NCI-H128 (cell line): ENCODE results near the gene MED28.
A peak's percentile ranks its signal among the peaks of the same experiment; 100 is the strongest.
"Not testable (repeated sequence)": the region's sequence is repeated elsewhere in the genome, so short reads cannot be mapped to it uniquely, and the experiment has no call there.

Experiments used
- DNase-seq: peaks from one replicate; lab custom pipeline; 2025; ENCODE audit not compliant: unreplicated experiment; lab: John Stamatoyannopoulos, UW

The MED28 gene

DNA sequence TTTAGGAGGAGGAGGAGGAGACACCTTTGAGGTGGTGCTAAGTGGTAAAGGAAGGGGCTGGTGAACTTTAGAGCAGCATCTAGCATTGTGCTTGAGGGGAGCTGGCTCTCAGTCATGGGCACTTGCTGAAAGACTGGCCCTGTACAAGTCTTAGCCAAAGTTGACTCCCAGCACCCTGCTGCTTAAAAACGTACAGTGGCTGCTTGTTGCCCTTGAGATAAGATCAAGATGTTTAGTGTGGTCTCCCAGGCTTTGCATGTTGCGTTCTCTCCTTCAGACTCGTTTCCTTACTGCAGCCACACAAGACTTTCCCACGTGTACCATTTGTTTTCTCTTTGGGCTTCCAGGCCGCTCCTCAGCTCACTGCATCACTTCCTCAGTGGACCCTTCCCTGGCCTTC is 1.8 kb downstream of the MED28 start:
- DNase-seq: no peak

DNA sequence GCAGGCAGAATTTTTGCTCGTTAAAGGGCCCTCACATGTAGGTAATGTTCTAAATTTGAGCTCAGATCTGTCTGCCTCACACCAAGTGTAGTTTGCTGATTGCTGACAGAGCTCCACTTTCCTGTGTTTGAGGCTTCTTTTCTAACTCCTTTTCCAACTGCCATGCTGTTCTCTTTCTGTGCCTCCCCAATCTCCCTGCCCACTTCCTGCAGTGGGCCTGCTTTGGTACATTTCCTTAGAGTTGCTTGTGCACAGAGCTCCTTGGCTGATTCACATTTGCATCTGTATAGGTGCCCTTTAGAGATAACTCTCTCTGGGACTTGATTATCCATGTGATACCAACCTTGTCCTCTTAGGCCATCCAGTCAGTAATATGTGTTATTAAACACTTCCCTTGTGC is 4.5 kb downstream of the MED28 start:
- no peak for DNase-seq

DNA sequence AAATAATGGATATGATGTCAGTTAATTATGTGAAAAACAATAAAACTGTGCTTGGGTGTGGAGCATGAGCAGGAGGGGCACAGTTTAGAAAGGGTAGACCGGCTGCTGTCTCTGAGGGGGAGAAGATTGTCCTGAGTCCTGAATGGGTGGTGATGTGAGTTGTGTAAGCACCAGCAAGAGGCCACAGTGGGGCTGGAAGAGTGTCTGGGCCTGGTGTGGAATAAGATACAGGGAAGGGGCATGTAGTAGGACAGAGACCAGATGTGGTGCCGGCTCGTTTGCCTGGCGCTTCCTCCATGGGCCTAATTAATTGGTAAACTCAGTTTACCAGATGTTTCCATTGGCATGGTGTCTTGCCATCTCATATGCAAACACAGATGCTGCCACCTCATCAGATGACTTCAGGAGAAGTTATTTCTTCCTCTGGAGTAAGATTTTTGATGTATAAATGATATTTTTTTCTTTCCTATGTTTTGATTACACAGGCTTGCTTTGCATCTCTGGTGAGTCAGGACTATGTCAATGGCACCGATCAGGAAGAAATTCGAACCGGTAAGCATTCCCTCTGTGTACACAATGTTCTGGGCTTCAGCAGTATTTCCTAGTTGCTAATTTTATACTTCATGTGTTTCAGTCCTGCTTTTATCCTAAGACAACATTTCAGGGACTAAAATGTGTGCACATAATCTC is 5.1 kb downstream of the MED28 start:
- no peak for DNase-seq

DNA sequence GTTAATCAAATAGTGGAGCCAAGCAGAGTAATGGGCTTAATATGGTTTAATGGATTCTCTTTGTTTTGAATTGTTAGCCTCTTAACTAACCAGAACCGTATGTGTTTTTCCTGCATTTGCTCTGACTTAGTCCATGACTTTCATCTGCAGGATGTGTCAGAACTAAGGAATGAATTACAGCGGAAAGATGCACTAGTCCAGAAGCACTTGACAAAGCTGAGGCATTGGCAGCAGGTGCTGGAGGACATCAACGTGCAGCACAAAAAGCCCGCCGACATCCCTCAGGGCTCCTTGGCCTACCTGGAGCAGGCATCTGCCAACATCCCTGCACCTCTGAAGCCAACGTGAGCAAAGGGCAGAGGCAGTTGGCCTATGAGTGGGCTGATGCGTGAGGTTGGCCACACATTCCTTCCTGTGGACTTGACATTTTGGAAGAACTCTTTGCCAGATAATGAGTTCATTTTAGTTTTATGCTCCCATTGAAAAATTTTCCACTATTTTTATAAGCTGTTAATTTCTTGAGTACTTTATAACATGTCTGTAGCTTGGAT is 9.1 kb downstream of the MED28 start:
- DNase-seq: no peak

DNA sequence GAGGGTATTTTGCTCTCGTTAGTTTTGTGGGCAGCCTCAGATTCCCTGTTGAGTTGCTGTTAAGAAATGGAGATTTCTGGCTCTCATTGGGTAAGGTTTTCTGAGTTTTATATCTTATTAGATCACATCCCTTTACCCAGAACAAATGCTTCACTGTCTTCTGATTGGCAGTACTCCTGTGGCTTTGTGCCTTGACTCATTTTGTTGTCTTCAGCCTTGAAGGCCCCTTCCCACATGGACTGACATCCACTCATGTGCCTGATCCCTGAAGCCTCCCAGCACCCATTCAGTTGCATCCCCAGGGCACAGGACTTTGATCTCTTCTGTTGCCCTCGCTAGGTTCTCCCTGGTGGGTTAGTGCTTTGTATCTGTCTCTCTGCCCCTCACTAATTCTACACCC is 10.4 kb downstream of the MED28 start:
- no peak for DNase-seq

DNA sequence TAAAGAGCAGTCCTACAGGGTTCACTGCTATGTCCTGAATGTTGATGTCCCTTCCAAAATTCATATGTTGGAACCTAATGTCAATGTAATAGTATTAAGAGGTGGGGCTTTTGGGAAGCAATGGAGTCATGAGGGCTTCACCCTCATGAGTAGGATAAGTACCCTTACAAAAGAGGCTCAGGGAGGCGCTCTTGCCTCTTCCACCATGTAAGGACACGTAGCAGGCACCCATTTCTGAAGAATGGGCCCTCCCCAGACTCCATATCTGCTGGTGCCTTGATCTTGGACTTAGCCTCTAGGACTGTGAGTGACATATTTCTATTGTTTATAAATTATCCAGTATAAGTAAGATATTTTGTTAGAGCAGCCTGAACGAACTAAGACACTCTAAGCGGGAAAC is 15.8 kb downstream of the MED28 start:
- DNase-seq: no peak

DNA sequence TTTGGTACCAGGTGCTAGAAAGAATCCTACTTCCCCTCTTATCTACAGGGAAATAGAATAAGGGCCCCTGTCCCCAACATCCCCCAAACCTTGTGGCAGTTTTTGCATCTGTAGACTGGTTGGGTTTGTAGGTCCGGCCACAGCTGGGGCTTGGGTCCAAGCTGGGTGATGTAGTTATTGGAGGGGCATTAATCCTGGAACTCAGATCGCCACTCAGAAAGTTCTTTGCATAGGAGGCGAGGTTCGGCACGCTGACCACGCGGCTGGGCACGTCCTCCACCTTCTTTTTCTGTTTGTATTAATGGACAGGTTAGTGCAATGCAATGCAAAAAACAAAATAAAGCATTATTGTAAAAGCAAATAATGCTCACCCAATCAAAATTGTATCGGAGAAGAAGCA is 19.2 kb downstream of the MED28 start:
- DNase-seq: no peak

DNA sequence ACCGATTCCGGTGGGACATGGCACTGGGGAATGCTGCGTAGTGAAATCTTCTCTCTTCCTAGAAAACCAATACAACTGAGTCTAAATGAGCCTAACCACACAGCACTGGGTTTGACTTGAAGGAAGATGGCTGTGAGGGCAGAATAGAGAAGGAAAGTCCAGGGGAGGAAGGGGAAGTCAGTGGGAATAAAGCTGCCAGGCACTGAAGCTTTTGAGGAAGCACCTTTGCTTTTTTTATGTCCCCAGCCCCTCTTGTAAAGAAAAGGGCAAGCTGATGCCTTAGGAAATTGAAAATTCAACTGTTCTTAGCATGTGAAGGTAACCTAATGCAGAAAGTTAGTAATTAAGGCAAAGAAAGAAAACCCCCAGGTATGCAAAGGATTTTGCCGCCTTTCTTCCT is 20.6 kb downstream of the MED28 start:
- DNase-seq: no peak

DNA sequence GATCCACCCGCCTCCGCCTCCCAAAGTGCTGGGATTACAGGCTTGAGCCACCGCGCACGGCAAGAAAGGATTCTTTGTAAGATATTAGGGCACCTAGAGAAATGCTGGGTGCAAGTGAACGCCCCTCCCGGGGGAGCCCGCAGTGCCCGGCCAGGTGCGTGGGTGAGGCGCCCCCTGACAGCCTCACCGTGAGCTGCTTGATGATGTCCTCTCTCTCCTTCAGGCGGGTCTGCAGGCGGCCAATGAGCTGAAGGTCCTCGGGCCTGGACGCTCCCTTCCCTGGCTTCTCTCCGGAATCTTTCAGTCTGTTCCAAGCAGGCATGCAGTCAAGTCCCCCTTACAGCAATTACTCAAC is 21.9 kb downstream of the MED28 start:
- DNase-seq: no peak

DNA sequence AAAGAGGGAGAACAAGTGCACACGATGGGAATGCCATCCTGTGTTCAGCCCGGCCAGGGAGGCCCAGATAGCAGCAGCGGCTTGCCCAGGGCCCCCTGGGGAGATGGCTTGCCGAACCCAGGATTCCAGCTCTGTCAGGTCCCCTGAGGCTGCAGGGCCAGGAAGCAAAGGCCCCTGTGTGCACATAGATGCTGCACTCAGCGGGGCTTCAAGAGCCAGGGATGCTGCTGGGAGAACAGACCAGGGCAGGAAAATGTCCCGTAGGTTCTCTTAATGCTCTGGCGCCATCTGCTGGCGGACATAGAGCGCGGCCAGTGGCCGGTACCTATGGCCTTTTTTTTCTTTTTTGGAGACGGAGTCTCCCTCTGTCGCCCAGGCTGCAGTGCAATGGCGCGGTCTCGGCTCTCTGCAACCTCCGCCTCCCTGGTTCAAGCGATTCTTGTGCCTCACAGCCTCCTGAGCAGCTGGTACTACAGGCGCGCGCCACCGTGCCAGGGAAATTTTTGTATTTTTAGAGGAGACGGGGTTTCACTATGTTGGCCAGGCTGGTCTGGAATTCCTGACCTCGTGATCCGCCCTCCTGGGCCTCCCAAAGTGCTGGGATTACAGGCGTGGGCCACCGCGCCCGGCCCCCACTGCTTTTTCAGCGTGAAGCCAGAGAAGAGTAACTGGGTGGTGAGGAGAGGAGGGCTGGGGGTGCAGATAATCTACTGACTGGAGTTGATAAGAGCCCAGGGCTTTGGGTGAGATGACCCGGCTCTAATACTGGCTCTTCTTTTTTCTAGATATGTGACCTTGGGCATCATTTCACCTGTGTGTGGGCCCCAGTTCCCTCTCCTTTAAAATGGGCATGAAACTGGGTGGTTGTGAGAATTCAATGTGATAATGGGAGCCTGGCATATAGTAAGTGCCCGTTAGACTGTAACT is 22.5 kb downstream of the MED28 start:
- peak; percentile 9 for DNase-seq

DNA sequence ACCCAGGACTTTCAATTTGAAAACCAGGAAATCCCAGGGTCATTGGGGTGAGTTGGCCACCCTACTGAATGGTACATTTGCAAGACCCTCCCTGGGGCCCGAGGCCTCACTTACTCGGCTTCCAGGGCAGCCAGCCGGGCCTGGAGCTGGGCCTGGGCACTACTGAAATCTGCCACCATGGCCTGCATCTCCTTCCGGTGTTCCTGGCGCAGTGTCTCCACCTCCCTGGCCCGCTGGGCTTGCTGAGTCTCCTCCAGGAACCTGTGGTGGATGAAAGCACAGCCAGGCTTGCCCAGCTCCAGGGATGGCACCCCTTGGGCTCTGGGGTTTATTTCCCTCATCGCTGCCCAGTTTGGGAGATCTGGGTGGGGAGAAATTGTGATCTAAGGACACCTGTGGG is 24.7 kb downstream of the MED28 start:
- no peak for DNase-seq

DNA sequence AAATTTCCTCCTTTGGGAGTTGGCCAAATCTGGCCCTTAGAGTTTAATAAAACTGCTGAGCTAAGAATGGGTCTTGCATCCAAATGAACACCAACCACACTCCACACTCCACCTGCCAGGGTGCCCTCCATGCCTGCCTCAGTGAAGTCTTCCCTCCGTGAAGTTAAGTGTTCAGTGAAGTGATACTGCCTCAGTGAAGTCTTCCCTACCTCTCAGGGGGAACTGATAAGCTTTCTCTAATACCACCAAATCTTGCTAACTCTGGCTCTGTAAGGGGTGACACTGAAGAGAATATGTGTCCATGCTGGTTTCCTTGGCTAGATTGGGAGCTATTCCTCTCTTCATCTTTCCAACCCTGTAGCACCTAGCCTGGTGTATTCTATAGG is 27.9 kb downstream of the MED28 start:
- no peak for DNase-seq

DNA sequence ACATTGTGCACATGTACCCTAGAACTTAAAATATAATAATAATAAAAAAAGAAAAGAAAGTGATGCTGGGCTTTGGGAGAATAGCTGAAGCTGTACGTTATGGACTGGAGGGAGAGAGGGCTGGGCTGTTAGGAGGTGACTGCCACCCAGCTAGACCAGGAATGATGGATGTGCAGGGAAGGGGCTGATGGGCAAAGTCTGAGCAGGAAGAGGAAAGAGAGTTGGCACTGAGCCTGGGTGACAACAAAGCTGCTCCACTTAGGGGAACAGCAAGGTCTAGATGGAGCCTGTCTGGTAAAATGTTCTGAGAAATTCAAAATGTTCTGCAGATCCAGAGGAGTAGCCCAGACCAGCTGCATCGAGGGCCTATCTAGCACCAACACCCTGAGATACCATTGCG is 32.3 kb downstream of the MED28 start:
- DNase-seq: no peak

DNA sequence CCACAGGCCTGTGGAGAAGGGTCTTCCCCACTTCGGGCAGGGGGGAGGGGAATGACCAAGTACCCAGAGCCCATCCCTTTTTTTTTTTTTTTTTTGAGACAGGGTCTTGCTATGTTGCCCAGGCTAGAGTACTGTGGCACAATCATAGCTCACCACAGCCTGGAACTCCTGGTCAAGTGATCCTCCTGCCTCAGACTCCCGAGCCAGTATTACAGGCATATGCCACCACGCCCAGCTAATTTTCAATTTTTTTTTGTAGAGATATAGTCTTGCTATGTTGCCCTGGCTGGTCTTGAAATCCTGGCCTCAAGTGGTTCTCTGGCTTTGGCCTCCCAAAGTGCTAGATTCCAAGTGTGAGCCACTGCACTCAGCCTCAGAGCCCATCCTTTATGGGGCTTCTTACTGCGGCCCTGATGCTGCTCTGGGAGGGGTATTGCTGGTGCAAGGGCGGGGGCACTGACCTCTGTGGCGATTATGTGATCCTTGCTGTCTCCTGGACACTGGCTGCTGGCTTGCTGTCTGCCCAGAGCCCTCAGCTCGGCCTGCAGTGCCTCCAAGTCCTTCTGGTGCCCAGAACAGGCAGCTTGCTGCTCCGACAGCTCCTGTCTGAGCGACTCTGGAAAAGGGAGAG is 32.9 kb downstream of the MED28 start:
- no peak for DNase-seq

DNA sequence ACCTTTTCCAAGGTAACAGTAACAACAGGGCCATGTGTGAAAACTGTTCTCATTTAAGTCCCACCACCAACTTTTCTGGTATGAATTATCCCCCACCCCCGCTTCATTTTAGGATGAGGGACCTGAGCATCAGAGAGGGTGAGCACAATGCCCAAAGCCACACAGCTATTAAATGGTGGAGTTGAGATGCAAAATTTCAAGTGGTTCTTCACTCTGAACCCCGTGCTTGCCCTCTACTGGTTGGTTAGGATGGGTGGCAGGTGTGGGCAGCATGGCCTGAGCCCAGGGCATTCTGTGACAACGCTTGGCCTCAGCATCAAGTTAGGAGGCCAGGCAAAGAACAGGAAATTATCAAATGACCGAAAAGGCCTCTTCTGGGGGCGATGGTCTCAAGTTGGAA is 33.5 kb downstream of the MED28 start:
- DNase-seq: no peak

DNA sequence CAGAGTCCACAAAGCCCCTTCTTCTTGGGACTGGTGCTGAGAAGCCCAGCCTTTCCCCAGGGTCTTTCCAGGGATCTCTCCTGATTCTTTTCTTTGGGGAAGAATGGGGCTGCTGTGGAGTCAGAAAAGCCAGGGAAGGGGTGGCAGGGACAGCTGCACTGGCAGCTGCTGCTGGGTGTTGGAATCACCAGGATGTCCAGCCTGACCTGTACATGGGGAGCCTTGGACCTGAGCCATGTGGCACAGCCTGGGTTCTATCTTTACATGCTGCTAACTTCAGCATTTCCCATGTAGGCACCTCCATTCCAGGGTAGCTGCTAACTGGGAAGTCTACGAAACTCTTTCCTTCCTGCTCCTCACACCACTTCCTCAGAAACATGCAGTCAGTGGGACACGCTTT is 36.0 kb downstream of the MED28 start:
- DNase-seq: no peak

DNA sequence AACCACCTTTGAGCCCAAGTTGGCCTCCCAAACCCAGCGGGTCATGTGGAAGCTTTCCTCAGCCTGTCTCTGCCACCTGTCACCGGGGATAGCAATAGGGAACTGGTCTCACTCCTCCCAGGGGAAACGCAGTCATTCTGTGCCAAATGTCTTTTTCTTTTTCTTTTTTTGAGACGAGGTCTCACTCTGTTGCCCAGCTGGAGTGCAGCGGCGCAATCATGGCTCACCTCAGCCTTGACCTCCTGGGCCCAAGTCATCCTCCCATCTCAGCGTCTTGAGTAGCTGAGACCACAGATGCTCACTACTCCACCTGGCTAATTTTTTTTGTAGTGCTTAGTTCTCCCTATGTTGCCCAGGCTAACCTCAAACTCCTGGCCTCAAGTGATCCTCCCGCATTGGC is 40.3 kb downstream of the MED28 start:
- DNase-seq: no peak

DNA sequence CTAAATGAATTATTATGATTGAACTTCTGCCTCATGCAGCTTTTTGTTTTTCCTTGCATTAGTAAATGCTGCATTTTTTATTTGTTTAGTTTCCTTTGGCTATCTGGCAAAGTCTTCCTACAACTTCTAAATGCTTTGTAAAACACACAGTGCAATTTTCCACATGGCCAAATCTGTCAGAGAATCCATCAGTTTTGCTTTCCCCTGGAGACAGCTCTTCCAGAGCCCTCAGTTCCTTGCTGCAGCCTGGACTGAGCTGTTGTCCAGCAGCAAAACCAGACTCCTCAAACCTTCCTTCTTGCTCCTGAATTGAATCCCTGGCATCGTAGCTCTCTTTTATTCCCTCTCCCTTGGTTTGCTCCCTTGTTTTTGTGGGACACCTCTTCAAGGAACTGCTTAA is 42.6 kb downstream of the MED28 start:
- no peak for DNase-seq

DNA sequence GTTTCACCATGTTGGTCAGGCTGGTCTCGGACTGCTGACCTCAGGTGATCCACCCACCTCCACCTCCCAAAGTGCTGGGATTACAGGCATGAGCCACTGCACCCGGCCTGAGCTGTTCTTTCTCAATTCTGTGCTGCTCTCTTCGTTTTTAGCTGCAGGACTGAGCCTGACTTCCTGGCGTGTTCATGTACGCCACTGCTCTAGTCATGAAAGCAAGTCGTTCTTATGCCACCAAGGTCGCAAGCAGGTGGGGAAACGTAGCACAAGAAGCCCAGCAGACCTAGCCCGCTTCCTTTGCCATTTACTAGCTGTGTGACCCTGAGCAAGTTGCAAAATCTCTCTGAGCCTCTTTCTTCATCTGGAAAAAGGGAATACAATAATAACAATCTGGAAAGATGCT is 43.4 kb downstream of the MED28 start:
- DNase-seq: no peak

DNA sequence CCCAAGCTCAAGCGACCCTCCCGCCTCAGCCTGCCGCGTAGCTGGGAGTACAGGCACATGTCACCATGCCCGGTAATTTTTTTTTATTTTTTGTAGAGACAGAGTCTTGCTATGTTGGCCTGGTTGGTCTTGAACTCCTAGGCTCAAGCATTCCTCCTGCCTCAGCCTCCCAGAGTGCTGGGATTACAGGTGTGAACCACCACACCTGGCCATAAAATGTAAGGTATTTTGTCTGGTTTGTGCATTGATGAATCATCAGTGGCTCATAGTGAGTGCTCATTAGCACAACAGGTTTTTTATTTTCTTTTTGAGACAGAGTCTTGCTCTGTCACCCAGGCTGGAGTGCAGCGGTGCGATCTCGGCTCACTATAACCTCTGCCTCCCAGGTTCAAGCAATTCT is 44.8 kb downstream of the MED28 start:
- not testable (repeated sequence) for DNase-seq

DNA sequence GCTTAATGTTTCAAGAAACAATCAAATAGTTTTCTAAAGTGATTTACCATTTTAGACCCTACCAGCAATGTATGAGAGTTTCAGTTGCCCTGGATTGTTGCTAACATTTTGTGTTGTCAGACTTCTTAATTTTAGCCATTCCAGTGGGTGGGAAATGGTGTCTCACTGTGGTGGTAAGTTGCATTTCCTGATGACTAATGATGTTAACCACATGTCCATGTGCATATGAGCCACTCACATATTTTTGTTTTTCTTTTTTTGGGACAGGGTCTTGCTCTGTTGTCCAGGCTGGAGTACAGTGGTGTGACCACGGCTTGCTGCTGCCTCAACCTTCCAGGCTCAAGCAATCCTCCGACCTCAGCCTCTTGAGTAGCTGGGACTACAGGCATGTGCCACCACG is 48.3 kb downstream of the MED28 start:
- DNase-seq: no peak

DNA sequence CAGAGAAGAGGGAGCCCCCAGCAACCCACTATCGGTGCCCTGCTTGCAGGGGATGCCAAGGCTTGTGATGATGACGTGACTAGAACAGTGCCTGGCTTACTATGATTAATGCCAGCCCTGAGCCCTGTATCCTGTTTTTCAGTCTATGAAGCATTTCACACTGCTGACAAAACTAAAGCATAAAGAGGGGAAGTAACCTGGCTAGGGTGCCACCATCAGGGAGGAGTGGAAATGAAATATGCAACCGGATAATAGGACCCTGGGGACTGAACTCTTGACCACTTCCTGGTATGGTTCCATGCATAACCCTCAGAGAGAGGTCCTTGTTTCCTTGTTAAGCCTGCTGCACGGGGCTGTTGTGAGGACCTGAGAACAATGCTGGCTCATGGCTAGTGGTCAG is 50.3 kb downstream of the MED28 start:
- no peak for DNase-seq
